ENCODE data around the gene FAM111A.
"Not testable (repeated sequence)": the region's sequence is repeated elsewhere in the genome, so short reads cannot be mapped to it uniquely, and the experiment has no call there.

FAM111A gene

DNA sequence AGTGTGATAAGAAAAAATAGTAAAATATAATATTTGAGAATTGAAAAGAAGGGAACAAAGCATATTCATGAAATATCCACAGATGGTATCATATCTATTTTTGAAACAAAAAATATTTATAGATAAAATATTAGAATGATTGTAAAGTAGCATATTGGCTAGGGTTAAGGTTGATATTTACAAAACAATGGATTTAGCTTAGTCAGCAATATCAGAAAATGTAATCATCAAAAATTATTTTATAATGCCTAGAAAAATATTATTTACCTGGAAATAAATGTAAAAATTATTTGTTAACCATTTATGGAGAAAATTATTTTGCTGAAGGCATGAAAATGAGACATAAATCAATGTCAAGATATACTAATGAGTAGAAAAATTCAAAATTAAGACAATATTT lies 22.8 kb upstream of the FAM111A start:
- H3K27ac Mint-ChIP-seq, result no peak overlapping the region
- H3K36me3 Mint-ChIP-seq (ENCODE audit: low read depth), result peaks cover 81% of the 10 kb centered on the region
- H3K4me3 Mint-ChIP-seq, result no peak overlapping the region
- H3K27me3 Mint-ChIP-seq (ENCODE audit: low read depth), result no peaks in the 10 kb centered on the region
- peaks cover 2% of the 10 kb centered on the region for H3K4me1 Mint-ChIP-seq (ENCODE audit: low read depth)
- H3K9me3 Mint-ChIP-seq, result peaks cover 40% of the 10 kb centered on the region

DNA sequence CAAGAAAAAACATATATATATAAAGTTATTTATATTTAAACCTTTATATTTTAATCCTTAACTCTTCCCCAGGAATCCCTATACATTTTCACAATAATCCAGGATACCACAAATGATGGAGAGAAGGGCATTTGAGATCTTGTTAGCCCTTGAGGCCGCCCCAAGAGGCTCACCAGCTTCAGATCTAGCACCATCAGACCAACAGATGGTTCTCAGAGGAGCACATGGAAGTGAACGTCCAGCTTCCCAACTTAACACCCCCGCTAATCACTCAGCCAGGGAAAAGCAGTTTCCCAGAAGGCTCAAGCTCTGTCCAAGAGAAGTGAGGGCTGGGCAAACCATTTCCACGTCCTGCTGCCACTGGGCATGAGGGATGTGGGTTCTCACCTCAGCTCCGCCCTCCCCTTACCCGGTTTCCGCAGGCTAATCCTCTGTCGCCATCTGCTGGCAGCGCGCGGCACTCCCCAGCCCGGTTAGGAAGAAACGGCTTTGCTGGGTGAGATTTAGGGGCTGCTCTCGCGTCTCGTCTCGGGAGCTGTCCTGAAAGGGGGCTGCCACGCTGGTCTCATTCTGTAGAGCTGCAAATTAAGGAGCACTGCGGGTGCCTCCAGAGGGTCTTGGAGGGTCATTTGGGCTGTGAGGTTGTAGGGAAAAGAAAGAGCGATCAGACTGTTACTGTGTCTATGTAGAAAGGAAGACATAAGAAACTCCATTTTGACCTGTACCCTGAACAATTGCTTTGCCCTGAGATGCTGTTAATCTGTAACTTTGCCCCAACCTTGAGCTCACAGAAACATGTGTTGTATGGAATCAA lies 6.8 kb upstream of the FAM111A start:
- H3K27me3 Mint-ChIP-seq (ENCODE audit: low read depth), result no peaks in the 10 kb centered on the region
- H3K27ac Mint-ChIP-seq, result no peak overlapping the region
- H3K4me3 Mint-ChIP-seq, result peak overlapping the region; percentile 77
- H3K9me3 Mint-ChIP-seq, result peaks cover 25% of the 10 kb centered on the region
- H3K4me1 Mint-ChIP-seq (ENCODE audit: low read depth), result peaks cover 16% of the 10 kb centered on the region
- peaks cover 41% of the 10 kb centered on the region for H3K36me3 Mint-ChIP-seq (ENCODE audit: low read depth)

DNA sequence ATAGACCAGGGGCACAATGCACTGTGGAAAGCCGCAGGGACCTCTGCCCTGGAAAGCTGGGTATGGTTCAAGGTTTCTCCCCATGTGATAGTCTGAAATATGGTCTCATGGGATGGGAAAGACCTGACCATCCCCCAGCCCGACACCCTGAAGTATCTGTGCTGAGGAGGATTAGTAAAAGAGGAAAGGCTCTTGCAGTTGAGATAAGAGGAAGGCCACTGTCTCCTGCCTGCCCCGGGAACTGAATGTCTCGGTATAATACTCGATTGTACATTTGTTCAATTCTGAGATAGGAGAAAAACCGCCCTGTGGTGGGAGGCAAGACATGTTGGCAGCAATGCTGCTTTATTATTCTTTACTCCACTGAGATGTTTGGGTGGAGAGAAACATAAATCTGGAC lies 6.1 kb upstream of the FAM111A start:
- peaks cover 20% of the 10 kb centered on the region for H3K4me1 Mint-ChIP-seq (ENCODE audit: low read depth)
- peaks cover 37% of the 10 kb centered on the region for H3K36me3 Mint-ChIP-seq (ENCODE audit: low read depth)
- H3K27me3 Mint-ChIP-seq (ENCODE audit: low read depth); H3K4me3 Mint-ChIP-seq; H3K27ac Mint-ChIP-seq: not testable (repeated sequence)
- H3K9me3 Mint-ChIP-seq, result peaks cover 19% of the 10 kb centered on the region

DNA sequence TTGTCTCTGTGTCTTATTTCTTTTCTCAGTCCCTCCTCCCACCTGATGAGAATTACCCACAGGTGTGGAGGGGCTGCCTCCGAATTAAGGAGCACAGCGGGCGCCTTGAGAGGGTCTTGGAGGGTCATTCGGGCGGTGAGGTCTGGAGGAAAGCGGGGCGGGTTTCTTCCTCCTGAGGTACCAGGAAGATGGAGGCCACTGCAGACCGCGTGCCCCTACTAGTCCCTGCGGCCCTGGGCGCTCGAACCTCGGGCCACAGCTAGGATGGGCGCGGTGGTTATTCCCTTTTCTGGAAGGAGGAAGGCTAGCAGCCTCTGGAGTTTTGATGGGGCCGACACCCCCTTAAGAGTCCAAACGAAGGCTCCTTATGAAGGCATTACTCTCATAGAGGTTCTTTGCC lies 5.5 kb upstream of the FAM111A start:
- Mint-ChIP-seq H3K27ac (no peak overlapping the region), H3K9me3 (peaks cover 13% of the 10 kb centered on the region), H3K27me3 (ENCODE audit: low read depth) (no peaks in the 10 kb centered on the region), H3K4me3 (no peak overlapping the region), H3K4me1 (ENCODE audit: low read depth) (peaks cover 24% of the 10 kb centered on the region), H3K36me3 (ENCODE audit: low read depth) (peaks cover 31% of the 10 kb centered on the region)

DNA sequence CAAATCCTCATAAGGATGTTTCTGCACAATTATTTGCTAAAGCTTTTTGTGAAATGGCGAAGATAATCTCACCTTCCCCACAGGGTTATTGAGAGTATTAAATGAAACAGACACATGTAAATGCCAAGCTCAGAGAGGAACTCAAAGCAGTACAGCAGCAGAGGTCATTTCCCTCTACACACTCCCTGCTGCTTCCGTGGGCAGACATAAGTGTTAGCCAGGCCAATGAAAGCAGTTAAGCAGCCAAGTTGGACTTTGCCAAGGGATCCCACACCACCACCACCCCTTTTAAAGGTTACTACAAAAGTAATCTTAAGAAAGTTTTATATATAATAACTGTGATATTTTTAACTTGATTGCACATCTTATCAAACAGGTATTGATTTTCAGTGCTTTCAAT lies 4.0 kb upstream of the FAM111A start:
- Mint-ChIP-seq H3K9me3 (no peaks in the 10 kb centered on the region), H3K27ac (no peak overlapping the region), H3K4me3 (no peak overlapping the region), H3K36me3 (ENCODE audit: low read depth) (peaks cover 24% of the 10 kb centered on the region), H3K4me1 (ENCODE audit: low read depth) (peaks cover 33% of the 10 kb centered on the region), H3K27me3 (ENCODE audit: low read depth) (no peaks in the 10 kb centered on the region)

DNA sequence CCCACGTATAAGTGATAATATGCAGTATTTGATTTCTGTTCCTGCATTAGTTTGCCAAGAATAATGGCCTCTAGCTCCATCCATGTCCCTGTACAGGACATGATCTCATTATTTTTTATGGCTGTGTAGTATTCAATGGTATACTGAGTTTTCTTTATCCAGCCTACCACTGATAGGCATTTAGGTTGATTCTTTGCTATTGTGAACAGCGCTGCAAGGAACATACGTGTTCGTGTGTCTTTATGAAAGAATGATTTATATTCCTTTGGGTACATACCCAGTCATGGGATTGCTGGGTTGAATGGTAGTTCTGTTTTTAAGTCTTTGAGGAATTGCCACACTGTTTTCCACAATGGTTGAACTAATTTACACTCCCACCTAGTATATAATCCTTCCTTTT lies 1.5 kb upstream of the FAM111A start:
- H3K4me1 Mint-ChIP-seq (ENCODE audit: low read depth), result peaks cover 38% of the 10 kb centered on the region
- no peaks in the 10 kb centered on the region for H3K9me3 Mint-ChIP-seq
- H3K27me3 Mint-ChIP-seq (ENCODE audit: low read depth), result no peaks in the 10 kb centered on the region
- H3K27ac Mint-ChIP-seq, result no peak overlapping the region
- peak overlapping the region; percentile 97 for H3K4me3 Mint-ChIP-seq
- peaks cover 26% of the 10 kb centered on the region for H3K36me3 Mint-ChIP-seq (ENCODE audit: low read depth)

DNA sequence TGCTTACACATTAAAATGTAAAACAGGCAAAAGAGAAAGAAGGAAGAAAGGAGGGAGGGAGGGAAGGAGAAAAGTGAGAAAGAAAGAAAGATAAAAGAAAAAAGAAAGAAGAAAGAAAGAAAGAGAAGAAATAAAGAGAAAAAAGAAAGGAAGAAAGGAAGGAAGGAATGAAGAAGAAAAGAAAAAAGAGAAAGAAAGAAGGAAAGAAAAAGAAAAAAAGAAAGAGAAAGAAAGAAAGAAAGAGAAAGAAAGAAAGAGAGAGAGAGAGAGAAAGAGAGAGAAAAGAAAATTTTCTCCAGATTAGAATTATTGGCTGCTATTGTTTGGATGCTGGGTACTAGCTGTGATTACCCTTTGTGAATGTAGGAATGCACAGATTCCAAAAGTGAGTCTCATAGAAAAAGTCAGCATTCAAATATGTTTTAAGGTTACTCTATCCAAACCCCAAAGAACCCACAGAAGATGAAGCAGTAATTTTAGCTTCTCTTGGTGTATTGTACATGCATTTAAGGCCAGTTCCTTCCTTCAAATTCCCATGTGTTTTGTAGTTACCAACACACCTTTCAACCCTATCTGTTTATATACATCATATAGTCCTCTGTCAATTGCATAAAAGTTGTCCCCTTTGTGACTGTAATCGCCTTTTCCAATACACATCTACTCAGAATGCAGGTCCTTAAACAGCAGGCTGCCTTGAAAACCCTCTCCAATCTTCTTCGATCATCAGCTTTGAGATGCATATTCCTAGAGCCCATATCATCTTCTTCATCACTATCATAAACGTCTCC lies 789 bp upstream of the FAM111A start:
- H3K9me3 Mint-ChIP-seq, result no peaks in the 10 kb centered on the region
- no peaks in the 10 kb centered on the region for H3K27me3 Mint-ChIP-seq (ENCODE audit: low read depth)
- peak overlapping the region; percentile 96 for H3K27ac Mint-ChIP-seq
- peaks cover 31% of the 10 kb centered on the region for H3K36me3 Mint-ChIP-seq (ENCODE audit: low read depth)
- peaks cover 42% of the 10 kb centered on the region for H3K4me1 Mint-ChIP-seq (ENCODE audit: low read depth)
- H3K4me3 Mint-ChIP-seq, result peak overlapping the region; percentile 97

DNA sequence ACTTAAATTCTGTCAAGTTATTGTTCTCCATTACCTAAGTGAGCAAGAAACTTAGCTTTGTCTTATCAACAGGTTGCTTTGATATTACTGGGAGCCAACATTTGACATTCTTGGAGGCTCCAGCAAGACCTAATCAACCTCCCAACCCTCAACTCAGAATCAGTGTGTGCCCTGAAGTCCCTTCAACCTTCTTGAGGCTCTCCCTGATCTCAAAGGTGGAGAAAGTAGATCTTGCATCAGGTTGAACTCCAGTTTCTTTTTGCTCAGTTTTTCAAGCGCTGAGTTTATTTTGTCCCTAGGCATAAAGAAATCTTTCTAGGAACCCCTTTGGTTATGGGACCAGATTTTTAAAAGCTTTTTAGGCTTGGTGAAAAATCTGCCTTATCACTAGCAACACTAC lies 1.4 kb downstream of the FAM111A start:
- Mint-ChIP-seq H3K4me1 (ENCODE audit: low read depth) (peaks cover 60% of the 10 kb centered on the region), H3K4me3 (peak overlapping the region; percentile 97), H3K27ac (peak overlapping the region; percentile 96), H3K27me3 (ENCODE audit: low read depth) (no peaks in the 10 kb centered on the region), H3K9me3 (no peaks in the 10 kb centered on the region), H3K36me3 (ENCODE audit: low read depth) (peaks cover 42% of the 10 kb centered on the region)

DNA sequence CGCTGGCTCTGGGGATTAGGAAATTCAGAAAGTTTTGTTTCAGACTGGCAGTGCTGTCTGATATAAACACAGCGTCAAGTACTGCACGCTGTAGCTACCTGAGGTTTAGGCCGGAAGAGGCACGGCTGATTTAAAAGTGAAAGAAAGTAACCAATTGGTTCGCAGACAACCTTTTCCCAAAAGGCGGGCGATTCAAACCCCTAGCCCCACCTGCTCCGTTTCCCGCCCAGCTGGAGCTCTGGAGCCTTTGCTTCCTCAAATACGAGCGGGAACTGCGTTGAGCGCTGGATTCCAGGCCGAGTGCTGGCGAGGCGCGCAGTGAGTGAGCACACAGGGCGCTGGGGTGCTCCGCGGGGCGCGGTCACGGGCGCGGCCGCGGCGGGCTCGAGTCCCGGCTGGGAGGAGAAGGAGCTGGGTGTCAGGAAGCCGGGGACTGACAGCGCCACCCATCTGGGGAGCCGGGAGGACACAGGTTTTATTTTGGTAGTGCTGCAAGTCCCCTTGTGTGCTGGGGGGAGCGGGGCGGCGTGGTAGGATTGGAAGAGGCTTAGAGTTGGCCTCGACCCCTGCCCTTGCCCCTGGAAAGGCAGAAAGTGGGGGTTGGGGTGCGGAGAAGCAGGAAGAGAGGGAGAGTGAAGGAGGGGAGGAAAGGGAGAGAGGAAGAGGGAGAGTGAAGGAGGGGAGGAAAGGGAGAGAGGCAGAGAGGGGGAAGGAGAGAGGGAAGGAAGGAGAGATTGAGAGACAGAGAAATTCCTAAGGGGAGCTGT lies 2.1 kb downstream of the FAM111A start:
- no peaks in the 10 kb centered on the region for H3K9me3 Mint-ChIP-seq
- peaks cover 62% of the 10 kb centered on the region for H3K4me1 Mint-ChIP-seq (ENCODE audit: low read depth)
- H3K4me3 Mint-ChIP-seq, result peak overlapping the region; percentile 97
- H3K27me3 Mint-ChIP-seq (ENCODE audit: low read depth), result no peaks in the 10 kb centered on the region
- peaks cover 46% of the 10 kb centered on the region for H3K36me3 Mint-ChIP-seq (ENCODE audit: low read depth)
- peak overlapping the region; percentile 96 for H3K27ac Mint-ChIP-seq

DNA sequence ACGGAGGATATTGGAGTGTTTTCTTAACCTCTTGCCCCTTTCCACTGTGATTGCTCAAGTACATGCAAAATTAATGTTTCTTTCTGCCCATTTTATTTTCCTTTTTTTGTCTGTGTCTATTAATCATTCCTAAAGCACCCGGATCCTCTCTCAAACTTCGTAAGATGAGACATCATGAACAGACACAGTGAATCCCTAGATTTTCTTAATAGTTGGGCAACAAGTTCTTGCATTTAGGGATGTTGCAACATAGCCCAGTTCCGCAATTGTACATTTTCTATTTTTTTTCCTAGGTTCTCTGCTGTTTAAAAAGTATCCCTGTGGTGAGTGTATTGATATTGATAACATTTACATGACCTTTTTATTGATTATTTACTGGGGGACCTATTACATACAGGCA lies 2.9 kb downstream of the FAM111A start:
- Mint-ChIP-seq H3K4me1 (ENCODE audit: low read depth) (peaks cover 68% of the 10 kb centered on the region), H3K27ac (peak overlapping the region; percentile 96), H3K27me3 (ENCODE audit: low read depth) (no peaks in the 10 kb centered on the region)

DNA sequence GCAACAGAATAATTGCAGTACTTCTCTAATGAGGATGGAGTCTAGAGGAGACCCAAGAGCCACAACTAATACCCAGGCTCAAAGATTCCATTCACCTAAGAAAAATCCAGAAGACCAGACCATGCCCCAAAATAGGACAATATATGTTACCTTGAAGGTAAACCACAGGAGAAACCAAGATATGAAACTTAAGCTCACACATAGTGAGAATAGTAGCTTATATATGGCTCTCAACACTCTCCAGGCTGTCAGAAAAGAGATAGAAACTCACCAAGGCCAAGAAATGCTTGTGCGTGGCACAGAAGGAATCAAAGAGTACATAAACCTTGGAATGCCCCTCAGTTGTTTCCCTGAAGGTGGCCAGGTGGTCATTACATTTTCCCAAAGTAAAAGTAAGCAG lies 9.1 kb downstream of the FAM111A start:
- Mint-ChIP-seq H3K4me3 (peak overlapping the region; percentile 43), H3K9me3 (no peaks in the 10 kb centered on the region), H3K36me3 (ENCODE audit: low read depth) (peaks cover 55% of the 10 kb centered on the region)

More for the DNA sequence above, 2.9 kb downstream of the FAM111A start:
- Mint-ChIP-seq H3K9me3 (no peaks in the 10 kb centered on the region), H3K4me3 (peak overlapping the region; percentile 97), H3K36me3 (ENCODE audit: low read depth) (peaks cover 52% of the 10 kb centered on the region)

DNA sequence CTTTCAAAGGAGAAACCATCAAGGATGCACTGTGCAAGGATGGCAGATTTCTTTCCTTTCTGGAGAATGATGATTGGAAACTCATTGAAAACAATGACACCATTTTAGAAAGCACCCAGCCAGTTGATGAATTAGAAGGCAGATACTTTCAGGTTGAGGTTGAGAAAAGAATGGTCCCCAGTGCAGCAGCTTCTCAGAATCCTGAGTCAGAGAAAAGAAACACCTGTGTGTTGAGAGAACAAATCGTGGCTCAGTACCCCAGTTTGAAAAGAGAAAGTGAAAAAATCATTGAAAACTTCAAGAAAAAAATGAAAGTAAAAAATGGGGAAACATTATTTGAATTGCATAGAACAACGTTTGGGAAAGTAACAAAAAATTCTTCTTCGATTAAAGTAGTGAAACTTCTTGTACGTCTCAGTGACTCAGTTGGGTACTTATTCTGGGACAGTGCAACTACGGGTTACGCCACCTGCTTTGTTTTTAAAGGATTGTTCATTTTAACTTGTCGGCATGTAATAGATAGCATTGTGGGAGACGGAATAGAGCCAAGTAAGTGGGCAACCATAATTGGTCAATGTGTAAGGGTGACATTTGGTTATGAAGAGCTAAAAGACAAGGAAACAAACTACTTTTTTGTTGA lies 9.8 kb downstream of the FAM111A start:
- H3K4me1 Mint-ChIP-seq (ENCODE audit: low read depth), result peaks cover 42% of the 10 kb centered on the region
- H3K9me3 Mint-ChIP-seq, result no peaks in the 10 kb centered on the region
- H3K4me3 Mint-ChIP-seq, result peak overlapping the region; percentile 61
- H3K36me3 Mint-ChIP-seq (ENCODE audit: low read depth), result peaks cover 51% of the 10 kb centered on the region
- peak overlapping the region; percentile 64 for H3K27ac Mint-ChIP-seq
- H3K27me3 Mint-ChIP-seq (ENCODE audit: low read depth), result no peaks in the 10 kb centered on the region

More for the DNA sequence above, 9.1 kb downstream of the FAM111A start:
- Mint-ChIP-seq H3K27ac (peak overlapping the region; percentile 64), H3K27me3 (ENCODE audit: low read depth) (no peaks in the 10 kb centered on the region), H3K4me1 (ENCODE audit: low read depth) (peaks cover 47% of the 10 kb centered on the region)

DNA sequence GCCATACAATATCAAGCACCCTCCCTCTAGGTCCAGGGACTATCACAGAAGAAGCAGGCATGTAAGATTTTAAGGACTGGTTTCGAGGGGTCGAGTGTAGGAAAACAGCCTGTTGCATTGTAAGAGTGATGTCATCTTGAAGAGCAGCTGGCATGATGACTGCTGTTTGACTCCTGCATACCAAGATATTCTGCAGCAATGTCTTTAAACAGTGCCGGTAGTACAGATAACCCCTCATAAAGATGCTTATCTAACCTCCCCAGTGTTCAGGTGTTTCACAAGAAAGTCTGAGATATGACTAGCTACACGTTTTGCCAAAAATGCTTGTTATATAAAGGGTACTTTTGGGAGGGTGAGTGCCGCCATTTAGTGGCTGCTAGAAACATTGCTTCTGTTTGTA lies 12.0 kb downstream of the FAM111A start:
- H3K36me3 Mint-ChIP-seq (ENCODE audit: low read depth), result peaks cover 34% of the 10 kb centered on the region
- H3K27me3 Mint-ChIP-seq (ENCODE audit: low read depth), result no peaks in the 10 kb centered on the region
- peaks cover 34% of the 10 kb centered on the region for H3K4me1 Mint-ChIP-seq (ENCODE audit: low read depth)
- no peaks in the 10 kb centered on the region for H3K9me3 Mint-ChIP-seq
- H3K4me3 Mint-ChIP-seq, result no peak overlapping the region
- no peak overlapping the region for H3K27ac Mint-ChIP-seq

DNA sequence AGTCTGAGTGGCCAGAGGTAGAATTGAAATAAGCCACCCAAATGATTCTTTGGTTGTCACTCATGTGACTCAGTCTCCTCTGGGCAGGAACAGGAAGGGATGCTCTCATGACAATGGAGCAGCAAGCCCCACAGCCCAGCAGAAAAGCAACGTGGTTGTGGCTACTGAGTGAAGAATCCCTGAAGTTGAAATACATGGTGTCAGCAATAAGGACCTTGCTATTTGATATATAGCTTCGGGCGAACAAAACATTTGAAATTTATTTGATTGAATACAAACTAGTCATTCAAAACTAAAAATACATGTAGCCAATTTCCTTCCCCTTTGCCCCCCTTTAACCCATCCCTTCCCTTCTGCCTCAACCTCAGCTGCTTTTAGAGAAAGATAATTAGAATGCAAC lies 14.8 kb downstream of the FAM111A start:
- no peak overlapping the region for H3K4me3 Mint-ChIP-seq
- peaks cover 12% of the 10 kb centered on the region for H3K27me3 Mint-ChIP-seq (ENCODE audit: low read depth)
- H3K36me3 Mint-ChIP-seq (ENCODE audit: low read depth), result peaks cover 16% of the 10 kb centered on the region
- no peaks in the 10 kb centered on the region for H3K9me3 Mint-ChIP-seq
- H3K4me1 Mint-ChIP-seq (ENCODE audit: low read depth), result peaks cover 15% of the 10 kb centered on the region
- H3K27ac Mint-ChIP-seq, result no peak overlapping the region
